Activated T-helper 9 cell treated with anti-CD3 and anti-CD28 coated beads, Interleukin-2, amount 50 U/mL, for 16 hours (primary cell): Measurements from ENCODE around the gene CCDC188.

ENCODE experiments used
- DNase-seq: peaks from one replicate; pipeline ENCODE4 v3.0.0-alpha.2; 2020; ENCODE audit warnings: low read depth

The CCDC188 gene

GRCh38 chr22:20184501-20185165 lies 33.8 kb upstream of the CCDC188 start:
- no peak for DNase-seq

DNA sequence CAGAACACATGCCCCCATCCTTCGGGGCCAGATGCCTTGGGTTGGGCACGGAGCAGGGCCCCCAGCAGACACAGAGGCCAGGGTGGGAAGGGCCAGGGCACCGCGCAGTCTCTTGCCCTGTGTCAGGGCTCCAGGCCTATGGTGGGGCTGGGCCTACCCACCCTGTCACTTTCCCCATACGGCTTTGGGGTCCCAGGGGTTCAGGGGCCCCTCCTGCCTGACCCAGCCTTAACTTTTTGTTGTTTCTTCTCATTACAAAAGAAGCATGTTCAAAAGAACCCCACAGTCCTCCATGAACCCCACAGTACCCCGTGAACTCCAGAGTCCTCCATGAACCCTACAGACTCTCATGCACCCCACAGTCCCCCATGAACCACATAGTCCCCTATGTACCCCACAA lies 33.0 kb upstream of the CCDC188 start:
- DNase-seq = no peak

- no peak for DNase-seq
Observed at GRCh38 chr22:20183101-20183500, 32.2 kb upstream of the CCDC188 start.

DNA sequence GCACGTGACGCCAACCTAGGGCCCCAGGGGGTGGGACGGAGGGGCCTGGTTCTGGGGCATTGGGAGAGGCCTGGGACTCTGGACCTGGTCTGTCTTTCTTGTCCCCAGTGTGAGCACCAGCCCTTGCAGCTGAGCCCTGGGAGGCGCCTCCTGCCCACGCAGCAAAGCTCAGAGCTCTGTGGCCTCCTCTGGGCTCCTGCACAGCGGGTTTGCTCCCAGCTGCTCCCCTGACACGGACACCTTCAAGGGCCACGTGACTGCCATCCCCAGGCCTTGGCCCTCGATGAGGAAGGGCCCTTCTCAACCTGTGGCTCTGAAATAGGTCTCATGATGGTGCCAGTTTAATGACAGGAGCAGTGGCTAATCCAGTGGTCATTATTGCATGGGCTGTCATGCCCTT lies 31.5 kb upstream of the CCDC188 start:
- DNase-seq = no peak

- DNase-seq = no peak
Observed at GRCh38 chr22:20181884-20182236, 31.0 kb upstream of the CCDC188 start.

DNA sequence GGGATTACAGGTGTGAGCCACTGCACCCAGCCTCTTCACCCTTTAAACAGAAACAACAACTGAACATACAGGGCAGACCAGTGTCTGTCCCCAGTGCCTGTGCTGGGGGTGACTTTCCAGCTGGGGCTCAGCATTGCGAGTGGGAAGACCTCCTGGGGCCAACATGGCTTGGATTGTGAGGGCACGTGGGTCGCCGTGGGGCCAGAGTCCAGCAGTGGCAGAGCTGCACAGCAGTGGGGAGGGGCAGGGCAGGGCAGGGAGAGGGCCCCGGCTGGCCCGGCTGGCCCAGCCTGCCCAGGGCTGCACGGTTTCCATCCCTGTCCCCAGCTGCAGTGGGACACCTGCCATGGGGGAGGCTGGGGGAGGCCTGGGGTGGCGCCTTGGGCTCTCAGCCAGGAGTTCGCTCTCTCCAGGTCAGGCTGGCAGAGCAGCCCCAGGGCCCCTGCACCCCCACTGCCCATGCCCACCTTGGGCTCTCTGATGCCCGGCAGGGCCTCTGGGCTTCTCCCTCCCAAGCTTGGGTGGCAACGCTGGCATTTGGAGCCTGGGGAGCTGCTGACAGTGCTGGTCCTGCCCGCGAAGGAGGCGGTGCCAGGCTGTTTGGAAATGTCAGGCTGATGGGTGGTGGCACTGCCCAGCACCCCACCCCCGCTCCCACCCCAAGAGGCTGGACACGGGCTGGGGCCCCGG lies 30.5 kb upstream of the CCDC188 start:
- no peak for DNase-seq

DNA sequence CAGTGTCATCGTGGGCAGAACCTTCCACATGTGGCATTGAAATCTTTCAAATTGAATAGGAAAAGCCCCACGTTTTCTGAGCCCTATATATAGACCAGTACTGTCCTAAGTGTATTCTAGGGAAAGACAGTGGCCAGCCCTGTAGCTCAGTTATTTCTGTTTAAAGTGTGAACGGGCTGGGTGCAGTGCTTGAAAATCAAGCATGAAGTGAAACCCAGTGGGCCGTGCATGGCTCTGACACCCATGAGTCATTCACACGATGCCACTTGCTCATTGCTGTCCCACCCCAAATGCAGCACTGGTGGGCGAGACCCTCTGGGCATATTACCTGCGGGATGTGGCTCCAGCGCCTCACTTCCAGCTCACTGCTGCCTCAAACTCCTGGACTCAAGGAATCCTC lies 29.8 kb upstream of the CCDC188 start:
- no peak for DNase-seq

DNA sequence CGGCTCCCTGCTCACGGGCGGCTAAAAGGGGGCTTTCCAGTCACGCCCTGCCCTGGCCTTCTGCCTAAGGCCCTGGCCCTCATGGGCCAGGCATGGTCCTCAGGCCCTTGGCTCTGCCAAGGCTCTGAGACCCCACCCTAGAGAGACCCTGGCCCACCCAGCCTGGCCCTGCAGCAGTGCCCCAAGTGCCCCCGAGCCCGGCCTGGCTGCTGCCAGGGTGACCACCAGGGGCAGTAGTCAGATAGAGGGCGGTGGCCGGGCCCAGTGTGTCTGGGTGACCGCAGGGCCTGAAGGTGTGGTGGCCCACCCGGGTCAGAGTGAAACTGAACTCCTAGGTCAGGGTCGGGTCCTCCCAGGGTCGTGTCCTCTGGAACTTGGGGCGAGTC lies 29.4 kb upstream of the CCDC188 start:
- no peak for DNase-seq

DNA sequence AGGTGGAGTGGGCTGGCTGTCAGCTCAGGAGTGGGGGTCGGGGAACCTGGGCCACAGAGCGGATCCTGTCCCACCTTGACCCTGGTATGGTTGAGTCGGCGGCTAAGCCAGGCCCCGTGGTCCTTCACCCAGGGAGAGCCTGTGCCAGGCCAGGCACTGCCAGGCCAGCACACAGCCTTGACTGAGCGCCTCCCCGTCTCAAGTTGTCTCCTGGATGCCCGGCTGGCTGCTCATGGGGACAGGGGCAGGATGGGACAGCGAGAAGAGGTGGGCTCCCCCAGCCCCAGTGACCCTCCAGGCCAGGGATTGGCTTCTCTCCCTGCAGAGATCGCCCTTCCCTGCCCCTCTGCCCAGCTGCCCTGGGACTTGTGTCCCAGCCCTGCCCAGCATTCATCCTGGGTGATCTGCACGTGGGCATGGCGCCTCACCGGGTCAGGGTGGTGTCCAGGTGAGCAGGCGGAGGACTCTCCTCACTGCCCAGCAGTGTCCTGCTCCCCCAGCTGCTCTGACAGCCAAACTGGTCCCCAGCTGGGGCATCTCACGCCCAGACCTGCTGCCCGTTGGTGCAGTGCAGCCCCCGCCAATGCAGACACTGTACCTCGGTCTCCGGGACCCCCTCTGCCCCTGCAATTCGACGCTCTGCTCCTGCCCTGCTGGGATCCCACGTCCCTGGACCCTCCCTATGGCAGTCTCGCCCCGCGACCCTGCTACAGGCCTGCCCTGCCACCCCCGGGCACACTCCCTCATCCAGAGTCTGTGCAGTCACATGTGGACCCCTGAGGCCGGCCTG lies 28.8 kb upstream of the CCDC188 start:
- DNase-seq = no peak

- DNase-seq = no peak
Observed at GRCh38 chr22:20178915-20179227, 28.0 kb upstream of the CCDC188 start.

DNA sequence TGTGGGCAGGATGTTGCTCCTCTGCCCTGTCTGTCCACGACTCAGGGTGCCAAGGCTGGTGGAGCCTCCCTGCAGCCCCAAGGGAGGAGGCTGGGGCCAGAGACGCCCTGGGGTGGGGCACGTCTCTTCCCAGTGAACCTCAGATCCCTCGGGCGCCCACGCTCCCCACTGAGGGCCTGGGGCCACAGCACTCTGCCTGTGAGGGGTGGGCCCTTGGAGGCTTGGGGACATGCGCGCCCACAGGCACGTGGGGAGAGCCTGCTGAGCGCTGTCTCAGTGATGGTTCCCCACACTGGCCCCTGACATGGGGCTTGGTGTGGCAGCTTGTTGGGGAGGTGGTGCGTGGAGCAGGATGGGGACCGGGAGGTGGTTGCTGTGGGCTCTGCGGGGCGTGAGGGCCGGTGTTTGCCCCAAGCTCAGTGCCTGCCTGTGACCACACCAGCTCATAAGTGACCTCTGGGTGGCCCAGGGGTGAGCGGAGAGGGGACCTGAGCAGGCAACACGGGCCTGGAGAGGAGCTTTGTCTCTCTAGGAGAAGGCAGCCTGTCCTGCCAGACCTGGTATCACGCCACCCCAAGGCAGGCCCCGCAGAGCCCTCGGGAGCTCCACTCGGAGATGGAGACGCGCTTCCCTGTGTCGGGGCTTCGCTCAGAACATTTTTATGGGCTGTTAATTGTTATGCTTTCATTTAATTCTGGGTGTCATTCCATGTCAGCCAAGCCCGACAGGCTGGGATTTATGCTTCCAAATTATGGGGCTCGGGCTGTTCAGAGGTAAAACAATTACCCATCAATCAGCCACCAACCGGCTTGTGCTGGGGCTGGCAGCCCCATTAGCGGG lies 27.4 kb upstream of the CCDC188 start:
- no peak for DNase-seq

DNA sequence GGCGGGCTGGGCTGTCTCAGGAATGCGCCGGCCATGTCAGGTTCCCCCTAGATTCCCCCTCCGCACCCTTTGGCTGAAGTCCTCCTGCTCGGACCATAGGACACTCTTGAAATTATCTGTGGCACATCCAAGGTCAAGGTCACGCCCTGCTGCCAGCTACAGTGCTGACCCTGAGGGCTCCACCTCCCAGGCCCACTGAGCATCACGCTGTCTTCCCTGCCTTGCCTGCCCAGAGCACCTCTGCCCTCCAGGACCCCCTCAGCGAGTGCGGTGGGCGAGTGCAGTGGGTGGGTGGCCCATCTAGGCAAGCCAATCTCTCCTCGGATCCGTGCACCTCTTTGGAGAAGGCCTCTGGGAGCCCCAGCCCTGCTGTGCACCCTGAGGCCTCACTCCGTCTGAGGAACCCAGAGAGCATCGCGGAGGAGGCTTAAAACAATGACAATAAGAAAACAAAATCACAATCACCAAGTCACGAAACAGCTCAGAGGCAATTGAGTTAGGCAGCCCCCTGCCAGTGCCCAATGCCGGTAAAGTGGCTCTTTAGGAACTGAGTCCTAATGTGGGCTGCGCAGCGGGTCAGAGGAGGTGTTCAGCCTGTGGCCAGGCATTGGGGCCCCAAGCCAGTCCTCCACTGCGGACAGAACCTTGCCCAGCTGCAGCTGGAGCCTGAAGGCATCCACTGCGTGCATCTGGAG lies 26.5 kb upstream of the CCDC188 start:
- no peak for DNase-seq

GRCh38 chr22:20176421-20177085 lies 25.7 kb upstream of the CCDC188 start:
- DNase-seq = no peak

DNA sequence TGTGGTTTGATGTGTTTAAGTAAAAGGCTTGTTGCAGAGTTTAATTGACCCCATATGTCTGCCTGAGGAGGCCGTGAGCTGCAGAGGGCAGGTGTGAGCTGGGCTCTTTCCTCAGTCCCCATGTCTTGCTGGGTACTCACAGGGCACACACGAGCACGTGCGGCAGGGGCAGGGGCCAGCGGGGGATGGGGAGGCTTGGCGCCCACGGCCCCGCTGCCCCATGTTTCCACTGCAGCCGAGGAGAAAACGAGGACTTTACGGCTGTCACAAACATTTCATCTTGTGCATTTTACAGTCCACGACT lies 24.7 kb upstream of the CCDC188 start:
- DNase-seq = no peak

DNA sequence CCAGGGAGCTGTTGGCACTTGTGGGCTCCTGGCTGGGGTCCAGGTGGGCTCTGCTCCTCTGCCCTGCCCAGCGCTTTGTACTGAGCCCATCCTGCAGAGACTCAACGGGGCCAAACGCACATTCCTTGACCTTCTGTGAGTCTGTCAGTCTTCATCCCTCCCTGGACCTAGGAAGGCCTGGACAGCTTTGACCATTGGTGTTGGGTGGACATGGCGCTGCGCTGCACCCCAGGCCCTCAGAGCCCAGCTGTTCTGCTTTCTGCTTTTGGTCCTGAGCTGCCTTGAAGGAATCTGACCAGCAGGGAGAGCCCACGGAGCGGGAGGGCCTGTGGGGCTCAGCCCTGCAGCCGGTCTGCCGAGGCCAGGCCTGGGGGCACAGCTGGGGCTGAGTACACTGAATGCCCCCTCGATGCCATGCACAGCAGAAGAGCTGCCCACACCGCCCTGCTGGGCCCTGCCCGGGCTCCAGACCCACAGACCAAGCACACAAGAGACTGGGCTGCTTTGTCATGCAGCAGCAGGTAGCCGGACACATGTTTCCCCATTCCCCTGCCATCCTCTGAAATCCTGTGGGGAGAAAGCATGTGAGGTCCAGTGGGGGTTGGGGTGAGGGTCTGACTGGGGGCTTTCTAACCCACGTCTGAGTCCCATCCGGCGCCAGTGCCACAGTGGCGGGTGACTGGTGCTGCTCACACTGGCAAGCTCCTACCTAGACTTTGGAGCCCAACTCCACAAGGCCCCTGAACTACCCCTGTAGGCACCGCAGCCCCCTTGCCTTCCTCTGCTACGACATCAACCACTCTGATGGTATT lies 24.1 kb upstream of the CCDC188 start:
- DNase-seq = no peak

- DNase-seq = no peak
Observed at GRCh38 chr22:20173772-20174171, 22.9 kb upstream of the CCDC188 start.

- DNase-seq = no peak
Observed at GRCh38 chr22:20173246-20173645, 22.4 kb upstream of the CCDC188 start.

- no peak for DNase-seq
Observed at GRCh38 chr22:20172141-20172613, 21.3 kb upstream of the CCDC188 start.

GRCh38 chr22:20171288-20172140 lies 20.7 kb upstream of the CCDC188 start:
- DNase-seq = no peak

- no peak for DNase-seq
Observed at GRCh38 chr22:20170170-20170569, 19.3 kb upstream of the CCDC188 start.
